GM21390 (cell line): Measurements from ENCODE around the gene PYGB.

ENCODE experiments used
- ATAC-seq: cut with Tn5 transposase; IDR thresholded peaks from one replicate; pipeline ENCODE4 v1.9.1; 2021; ENCODE audit not compliant: unreplicated experiment

The PYGB gene

GRCh38 chr20:25293910-25294458, 46.1 kb downstream of the PYGB start:
- ATAC-seq, result no peak

- ATAC-seq, result no peak
These were observed 46.8 kb downstream of the PYGB start for GRCh38 chr20:25294459-25295385.

GRCh38 chr20:25295386-25296093, 47.7 kb downstream of the PYGB start:
- no peak for ATAC-seq

- no peak for ATAC-seq
These were observed 48.5 kb downstream of the PYGB start for GRCh38 chr20:25296094-25297093.

GRCh38 chr20:25297141-25297905, 49.4 kb downstream of the PYGB start:
- peak; percentile 70 for ATAC-seq

- ATAC-seq, result no peak
These were observed 51.9 kb downstream of the PYGB start for GRCh38 chr20:25299806-25300205.

- no peak for ATAC-seq
These were observed 52.7 kb downstream of the PYGB start for GRCh38 chr20:25300496-25301170.

GRCh38 chr20:25301357-25301920, 53.6 kb downstream of the PYGB start:
- no peak for ATAC-seq

- ATAC-seq, result no peak
These were observed 54.7 kb downstream of the PYGB start for GRCh38 chr20:25302596-25302995.

- ATAC-seq, result no peak
These were observed 55.6 kb downstream of the PYGB start for GRCh38 chr20:25303292-25304024.

- ATAC-seq, result no peak
These were observed 56.2 kb downstream of the PYGB start for GRCh38 chr20:25304025-25304549.

GRCh38 chr20:25306991-25307903, 59.4 kb downstream of the PYGB start:
- no peak for ATAC-seq

- no peak for ATAC-seq
These were observed 60.2 kb downstream of the PYGB start for GRCh38 chr20:25308083-25308491.

GRCh38 chr20:25308671-25309394, 60.9 kb downstream of the PYGB start:
- ATAC-seq, result no peak

GRCh38 chr20:25309395-25310267, 61.7 kb downstream of the PYGB start:
- ATAC-seq, result no peak
